ENCODE measurements around the gene SNRPE.

The SNRPE gene

GRCh38 chr1:203878422-203878821, 17.0 kb downstream of the SNRPE start:
- DNase-seq (ENCODE audit: insufficient read length, low spot score) (no peak), FAIRE-seq (no peak)

- DNase-seq (ENCODE audit: insufficient read length, low spot score) = no peak
- FAIRE-seq = no peak
These were observed 19.2 kb downstream of the SNRPE start for GRCh38 chr1:203880606-203881005.

GRCh38 chr1:203888807-203889251, 27.4 kb downstream of the SNRPE start:
- no peak for FAIRE-seq
- DNase-seq (ENCODE audit: insufficient read length, low spot score) = peak; percentile 63

GRCh38 chr1:203891950-203892349, 30.6 kb downstream of the SNRPE start:
- DNase-seq (ENCODE audit: insufficient read length, low spot score) (no peak), FAIRE-seq (no peak)

GRCh38 chr1:203898458-203899352, 37.3 kb downstream of the SNRPE start:
- FAIRE-seq = no peak
- no peak for DNase-seq (ENCODE audit: insufficient read length, low spot score)

- DNase-seq (ENCODE audit: insufficient read length, low spot score) (no peak), FAIRE-seq (no peak)
These were observed 37.9 kb downstream of the SNRPE start for GRCh38 chr1:203899353-203899716.

- no peak for DNase-seq (ENCODE audit: insufficient read length, low spot score)
- no peak for FAIRE-seq
These were observed 38.7 kb downstream of the SNRPE start for GRCh38 chr1:203899869-203900714.

- DNase-seq (ENCODE audit: insufficient read length, low spot score) = no peak
- peak; percentile 28 for FAIRE-seq
These were observed 40.2 kb downstream of the SNRPE start for GRCh38 chr1:203901581-203901980.

- DNase-seq (ENCODE audit: insufficient read length, low spot score) (no peak), FAIRE-seq (no peak)
These were observed 43.9 kb downstream of the SNRPE start for GRCh38 chr1:203905275-203905674.

- FAIRE-seq (peak; percentile 52), DNase-seq (ENCODE audit: insufficient read length, low spot score) (peak; percentile 91)
These were observed 45.5 kb downstream of the SNRPE start for GRCh38 chr1:203906932-203907331.

GRCh38 chr1:203907901-203908300, 46.5 kb downstream of the SNRPE start:
- no peak for DNase-seq (ENCODE audit: insufficient read length, low spot score)
- no peak for FAIRE-seq

- FAIRE-seq (no peak), DNase-seq (ENCODE audit: insufficient read length, low spot score) (no peak)
These were observed 50.4 kb downstream of the SNRPE start for GRCh38 chr1:203911806-203912205.

GRCh38 chr1:203913073-203913521, 51.7 kb downstream of the SNRPE start:
- FAIRE-seq (no peak), DNase-seq (ENCODE audit: insufficient read length, low spot score) (no peak)

- DNase-seq (ENCODE audit: insufficient read length, low spot score) (no peak), FAIRE-seq (no peak)
These were observed 52.9 kb downstream of the SNRPE start for GRCh38 chr1:203914292-203914691.

- FAIRE-seq (no peak), DNase-seq (ENCODE audit: insufficient read length, low spot score) (peak; percentile 28)
These were observed 54.4 kb downstream of the SNRPE start for GRCh38 chr1:203915811-203916210.

GRCh38 chr1:203916756-203917155, 55.4 kb downstream of the SNRPE start:
- DNase-seq (ENCODE audit: insufficient read length, low spot score) (no peak), FAIRE-seq (no peak)

Measured in HTR-8/SVneo (cell line).